GM21723 (cell line): ENCODE results near the gene CA10.

Experiments
- ATAC-seq: cut with Tn5 transposase; IDR thresholded peaks from one replicate; pipeline ENCODE4 v1.9.1; 2021; ENCODE audit warnings: mild to moderate bottlenecking, moderate library complexity; ENCODE audit not compliant: unreplicated experiment

CA10 gene

GRCh38 chr17:51955245-51955644 is 203.3 kb downstream of the CA10 start:
- ATAC-seq = no peak

GRCh38 chr17:51954232-51954765 is 204.2 kb downstream of the CA10 start:
- no peak for ATAC-seq

GRCh38 chr17:51951741-51952140 is 206.8 kb downstream of the CA10 start:
- ATAC-seq = no peak

- ATAC-seq = no peak
Observed at GRCh38 chr17:51948128-51948527, 210.4 kb downstream of the CA10 start.

GRCh38 chr17:51947160-51947735 is 211.3 kb downstream of the CA10 start:
- ATAC-seq = no peak

DNA sequence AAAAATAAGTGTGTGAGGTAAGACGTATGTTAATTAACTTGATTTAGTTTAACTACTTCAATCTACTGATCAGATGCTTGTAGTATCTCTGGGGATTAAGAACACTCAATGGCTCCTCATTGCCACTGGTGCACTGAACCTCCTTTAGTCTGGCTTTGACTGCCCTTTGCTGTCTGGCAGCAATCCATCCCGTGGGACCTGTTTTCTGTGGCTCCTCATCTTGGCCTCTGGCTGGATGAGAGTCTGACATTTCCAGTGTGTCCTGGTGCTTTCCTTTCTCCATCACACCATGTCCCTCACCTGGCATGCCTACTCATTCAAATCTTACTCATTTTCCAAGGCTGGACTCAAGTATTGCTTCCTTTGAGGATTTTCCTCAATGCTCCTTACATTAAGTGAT is 212.2 kb downstream of the CA10 start:
- ATAC-seq = no peak

DNA sequence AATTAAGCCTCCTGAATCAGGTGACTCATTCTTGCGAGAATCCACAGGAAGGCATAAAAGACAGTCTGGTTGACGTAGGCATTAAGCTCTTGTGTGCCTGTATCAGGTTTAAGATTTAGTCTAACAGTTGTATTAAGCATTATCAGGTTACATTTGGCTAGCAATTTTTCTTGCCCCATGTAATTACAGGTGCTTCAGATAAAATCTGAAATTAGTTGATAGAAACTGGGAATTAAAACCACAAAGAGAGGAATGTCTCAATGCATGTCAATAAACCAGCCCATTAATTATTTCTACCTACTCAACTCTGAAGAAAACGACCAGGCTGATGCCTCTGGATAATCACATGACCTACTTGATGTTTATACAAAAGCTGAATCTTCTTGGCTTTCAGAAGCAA is 217.2 kb downstream of the CA10 start:
- ATAC-seq = no peak

DNA sequence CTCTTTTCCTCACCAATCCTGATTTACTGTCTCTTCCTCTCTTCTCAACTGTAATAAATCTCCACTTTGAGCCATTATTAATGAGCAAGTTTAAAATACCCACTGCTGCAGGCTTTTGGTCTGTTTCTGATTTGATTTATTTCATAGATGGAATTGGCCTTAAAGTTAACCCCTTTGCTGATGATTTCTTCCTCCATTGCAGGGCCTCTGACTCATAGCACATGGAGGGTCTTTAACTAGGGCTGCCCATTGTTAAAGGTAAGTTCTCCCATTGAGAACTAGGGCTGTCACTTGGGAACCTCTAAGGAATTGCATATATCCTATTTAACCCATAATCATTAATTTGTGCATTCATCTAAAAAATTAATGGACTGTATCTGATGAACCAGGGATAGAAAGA is 221.2 kb downstream of the CA10 start:
- no peak for ATAC-seq

DNA sequence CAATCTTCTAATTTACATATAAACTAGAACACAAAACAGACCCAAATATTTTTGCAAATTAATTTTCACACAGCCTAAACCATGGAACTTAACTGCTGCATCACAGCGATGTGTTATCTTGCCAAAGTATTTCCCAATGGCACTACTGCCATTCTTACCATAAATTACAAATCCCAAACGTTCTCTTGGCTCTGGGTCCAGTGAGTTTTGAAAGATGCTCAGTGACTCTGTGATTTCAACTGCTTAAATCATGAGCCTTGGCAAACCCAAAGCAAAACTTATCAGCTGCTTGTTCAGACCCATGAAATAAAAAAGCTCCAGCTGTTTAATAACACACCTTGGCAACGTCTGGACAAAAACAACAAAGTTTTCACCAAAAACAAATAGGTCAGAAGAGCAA is 223.0 kb downstream of the CA10 start:
- no peak for ATAC-seq

DNA sequence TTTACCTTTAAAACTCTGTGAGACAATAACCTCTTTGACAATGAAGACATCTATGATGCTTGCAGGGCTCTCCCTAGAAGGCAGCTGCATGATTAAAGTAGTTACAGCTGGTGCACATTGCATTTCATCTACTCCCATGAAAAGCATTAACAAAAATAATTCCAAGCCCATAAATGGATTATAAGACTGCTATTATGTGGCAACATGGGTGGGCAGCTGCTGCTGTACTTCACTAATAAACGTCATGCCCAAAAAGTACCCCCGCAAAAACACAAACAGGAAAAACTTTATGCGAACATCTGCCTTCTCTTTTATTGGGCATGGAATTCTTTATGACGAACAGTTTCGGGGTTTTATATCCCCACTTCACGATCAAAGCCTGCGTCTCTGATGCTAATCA is 224.9 kb downstream of the CA10 start:
- ATAC-seq = no peak

DNA sequence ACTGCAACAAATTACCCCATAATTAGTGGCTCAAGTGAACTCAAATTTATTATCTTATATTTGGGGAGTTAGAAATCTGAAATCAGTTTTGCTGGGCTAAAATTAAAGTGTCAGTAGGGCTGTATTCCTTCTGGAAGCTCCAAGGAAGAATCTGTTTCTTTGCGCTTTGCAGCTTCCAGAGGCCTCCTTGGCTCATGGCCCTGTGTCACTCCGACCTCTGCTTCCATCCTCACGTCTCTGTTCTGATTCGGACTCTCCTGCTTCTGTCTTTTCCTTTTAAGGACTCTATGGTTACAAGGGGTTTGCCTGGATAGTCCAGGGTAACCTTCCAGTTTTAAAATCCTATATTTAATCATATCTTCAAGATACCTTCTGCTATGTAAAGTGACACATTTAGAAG is 232.1 kb downstream of the CA10 start:
- no peak for ATAC-seq

- no peak for ATAC-seq
Observed at GRCh38 chr17:51921500-51921899, 237.0 kb downstream of the CA10 start.

- ATAC-seq = no peak
Observed at GRCh38 chr17:51914577-51914976, 243.9 kb downstream of the CA10 start.

- no peak for ATAC-seq
Observed at GRCh38 chr17:51913491-51914205, 244.9 kb downstream of the CA10 start.

DNA sequence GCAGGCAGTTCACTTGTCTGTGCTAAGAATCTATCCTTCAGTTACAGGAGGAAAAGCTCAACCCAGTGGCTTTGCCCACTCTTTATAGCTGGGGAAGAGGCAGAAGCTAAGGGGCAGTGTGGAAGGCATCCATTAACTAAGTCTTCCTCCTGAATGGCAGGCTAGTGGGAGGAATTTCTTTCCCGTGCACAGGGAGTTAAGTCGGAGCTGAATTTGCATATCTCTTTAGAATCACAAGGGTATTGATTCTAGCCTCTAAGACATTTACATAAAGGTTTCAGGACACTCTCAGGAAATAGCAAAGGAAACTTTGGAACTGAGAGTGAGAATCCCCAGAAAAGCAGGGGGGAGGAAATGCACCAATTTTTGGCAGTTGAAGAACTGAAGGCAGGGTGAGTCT is 245.6 kb downstream of the CA10 start:
- no peak for ATAC-seq

DNA sequence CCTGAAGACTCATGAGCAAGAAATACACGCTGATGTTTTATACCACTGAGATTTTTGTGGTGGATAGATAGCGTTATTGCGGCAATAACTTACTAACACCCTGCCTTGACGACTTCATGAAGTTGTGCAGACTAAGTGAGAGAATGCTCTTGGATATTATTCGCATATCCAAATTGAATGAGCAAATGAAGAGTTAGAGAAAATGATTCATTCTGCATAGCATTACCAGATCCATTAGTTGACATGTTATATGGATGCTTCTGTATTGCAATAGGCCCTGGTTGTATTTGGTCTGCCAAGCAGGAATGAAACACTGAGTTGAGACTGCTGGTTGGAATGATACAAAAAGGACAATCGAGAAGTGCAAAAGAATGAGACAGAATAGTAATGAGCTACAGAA is 247.3 kb downstream of the CA10 start:
- ATAC-seq = no peak

- ATAC-seq = no peak
Observed at GRCh38 chr17:51909971-51910370, 248.5 kb downstream of the CA10 start.

DNA sequence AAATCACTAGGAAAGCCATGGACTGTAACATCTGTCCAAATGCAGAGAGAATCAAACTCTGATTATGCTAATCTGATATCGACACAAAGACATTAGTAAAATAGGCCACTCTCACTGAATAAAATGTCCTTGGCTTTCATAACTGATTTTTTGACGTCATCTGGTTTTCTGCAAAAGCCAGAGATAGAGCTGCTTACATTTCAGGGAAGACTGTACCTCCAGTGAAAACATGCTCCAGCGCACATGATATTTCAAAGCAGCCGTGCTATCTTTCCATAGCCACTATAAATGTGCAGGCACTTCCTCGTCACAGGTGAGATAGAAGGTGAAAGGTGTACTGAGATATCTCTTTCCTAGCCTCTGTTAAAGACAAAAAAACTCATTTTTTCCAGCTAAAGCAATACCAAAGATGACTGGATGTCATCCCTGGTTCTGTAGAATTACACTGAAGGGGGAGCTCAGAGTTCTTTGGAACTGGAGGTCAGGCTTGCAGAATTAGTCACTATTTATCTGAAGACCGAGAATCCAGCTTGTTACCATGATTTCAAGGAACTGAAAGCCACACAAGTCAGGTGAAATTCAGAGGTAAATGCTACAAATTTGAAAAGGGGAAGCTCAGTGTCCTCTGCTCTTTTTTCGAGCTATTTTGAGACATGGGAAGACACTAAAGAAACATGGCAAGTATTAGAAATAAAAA is 249.5 kb downstream of the CA10 start:
- ATAC-seq = no peak

DNA sequence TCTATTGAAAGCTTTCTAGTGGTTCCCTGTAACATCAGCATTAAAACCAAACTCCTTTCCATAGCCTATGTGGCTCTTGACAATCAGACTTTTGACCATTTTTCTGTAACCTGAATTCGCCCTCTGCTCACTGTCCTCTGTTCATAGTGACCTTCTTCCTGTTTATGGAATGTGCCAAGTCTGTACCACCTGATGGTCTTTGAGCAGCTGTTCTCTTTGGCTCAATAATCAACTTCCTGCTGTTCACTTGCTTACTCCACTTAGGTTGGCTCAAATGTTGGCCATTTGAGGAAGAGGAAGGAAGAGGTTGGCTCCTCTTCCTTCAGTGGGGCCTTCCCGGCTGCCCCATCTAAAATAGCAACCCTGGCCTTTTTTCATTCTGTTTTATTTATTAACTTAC is 251.5 kb downstream of the CA10 start:
- no peak for ATAC-seq

- ATAC-seq = no peak
Observed at GRCh38 chr17:51904379-51904778, 254.1 kb downstream of the CA10 start.

DNA sequence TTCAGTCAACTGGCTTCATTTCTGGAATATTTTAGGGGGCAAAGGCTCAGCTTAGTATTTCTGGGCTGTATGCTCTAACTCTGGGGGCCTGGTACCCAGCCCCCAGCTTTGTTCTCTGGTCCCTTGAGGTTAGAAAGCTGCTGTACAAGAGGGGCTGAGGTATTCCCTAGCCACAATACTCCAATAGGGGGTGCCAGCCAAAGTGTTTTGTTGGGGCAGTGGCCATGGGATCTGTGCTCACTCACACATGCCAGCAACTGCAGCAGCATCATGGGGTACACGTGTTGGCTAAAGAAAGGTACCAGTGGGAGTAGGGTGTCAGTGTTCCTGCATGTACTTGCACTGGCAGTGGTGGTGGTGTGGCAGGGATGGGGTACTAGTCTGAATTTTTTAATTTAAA is 257.3 kb downstream of the CA10 start:
- ATAC-seq = no peak

DNA sequence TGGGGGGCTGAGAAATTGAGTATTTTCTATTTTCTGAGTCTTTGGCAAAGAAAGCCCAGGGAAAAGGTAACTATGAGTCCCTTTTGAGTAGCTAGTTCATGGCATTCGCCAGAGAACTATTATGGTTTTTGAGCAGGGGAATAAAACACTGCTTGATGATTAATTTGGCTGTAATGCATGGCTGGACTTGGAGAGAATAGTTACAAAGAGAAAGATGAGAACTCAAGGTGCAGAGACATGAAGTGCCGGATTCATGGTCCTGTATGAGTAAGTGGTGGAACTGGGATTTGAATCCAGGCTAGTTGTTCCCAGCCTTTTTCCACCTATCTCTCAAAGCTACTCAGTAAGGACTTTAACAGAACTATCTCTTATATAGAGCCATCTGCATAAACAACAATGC is 266.6 kb downstream of the CA10 start:
- ATAC-seq = no peak
